HEK293 (cell line): ENCODE data around the gene LRRC23.
A peak's percentile ranks its signal among the peaks of the same experiment; 100 is the strongest.

Source experiments
- GFI1B ChIP-seq: fragments of 450-650 bp; formaldehyde crosslinking; IDR thresholded peaks from 2 replicates; pipeline ENCODE4 v1.5.1; 2016; ENCODE audit warnings: missing biosample characterization, missing genetic modification characterization
- KLF10 ChIP-seq: fragments of 450-650 bp; IDR thresholded peaks from 2 replicates; pipeline ENCODE4 v1.5.1; 2018; ENCODE audit warnings: missing biosample characterization, mild to moderate bottlenecking, missing genetic modification characterization
- KLF8 ChIP-seq: fragments of 450-650 bp; formaldehyde crosslinking; IDR thresholded peaks from 2 replicates; pipeline ENCODE4 v1.5.1; 2016; ENCODE audit warnings: missing biosample characterization, missing genetic modification characterization
- OVOL3 ChIP-seq: fragments of 450-650 bp; formaldehyde crosslinking; IDR thresholded peaks from 2 replicates; pipeline ENCODE4 v1.5.1; 2016; ENCODE audit warnings: missing biosample characterization, missing genetic modification characterization
- PRDM1 ChIP-seq: fragments of 450-650 bp; formaldehyde crosslinking; IDR thresholded peaks from 2 replicates; pipeline ENCODE4; 2016; ENCODE audit warnings: missing biosample characterization, missing genetic modification characterization
- PRDM2 ChIP-seq: fragments of 450-650 bp; formaldehyde crosslinking; IDR thresholded peaks from 2 replicates; pipeline ENCODE4 v1.5.1; 2016; ENCODE audit warnings: missing biosample characterization, missing genetic modification characterization, borderline replicate concordance
- PRDM6 ChIP-seq: fragments of 450-650 bp; formaldehyde crosslinking; IDR thresholded peaks from 2 replicates; pipeline ENCODE4 v1.5.1; 2017; ENCODE audit warnings: missing biosample characterization, missing genetic modification characterization
- SCRT1 ChIP-seq: fragments of 450-650 bp; formaldehyde crosslinking; IDR thresholded peaks from 2 replicates; pipeline ENCODE4 v1.5.1; 2016; ENCODE audit warnings: missing biosample characterization, missing genetic modification characterization, borderline replicate concordance
- TRIM28 ChIP-seq: IDR thresholded peaks from 2 replicates; pipeline ENCODE4 v1.6.1; 2011; ENCODE audit warnings: low read length, control low read depth, borderline replicate concordance
- ZBTB21 ChIP-seq: fragments of 450-650 bp; formaldehyde crosslinking; IDR thresholded peaks from 2 replicates; pipeline ENCODE4 v1.5.1; 2017; ENCODE audit warnings: missing biosample characterization, missing genetic modification characterization
- ZFP3 ChIP-seq: fragments of 450-650 bp; formaldehyde crosslinking; IDR thresholded peaks from 2 replicates; pipeline ENCODE4 v1.5.1; 2016; ENCODE audit warnings: low read depth, missing biosample characterization, missing genetic modification characterization
- ZIC2 ChIP-seq: fragments of 450-650 bp; formaldehyde crosslinking; IDR thresholded peaks from 2 replicates; pipeline ENCODE4 v1.5.1; 2016; ENCODE audit warnings: missing biosample characterization, missing genetic modification characterization
- ZNF10 ChIP-seq: fragments of 450-650 bp; formaldehyde crosslinking; IDR thresholded peaks from 2 replicates; pipeline ENCODE4 v1.5.1; 2017; ENCODE audit warnings: missing biosample characterization, missing genetic modification characterization
- ZNF121 ChIP-seq: fragments of 450-650 bp; formaldehyde crosslinking; IDR thresholded peaks from 2 replicates; pipeline ENCODE4 v1.5.1; 2016; ENCODE audit warnings: missing biosample characterization, missing genetic modification characterization
- ZNF148 ChIP-seq: fragments of 450-650 bp; formaldehyde crosslinking; IDR thresholded peaks from 2 replicates; pipeline ENCODE4 v1.5.0; 2017; ENCODE audit warnings: missing biosample characterization, missing genetic modification characterization, borderline replicate concordance
- ZNF24 ChIP-seq: fragments of 450-650 bp; formaldehyde crosslinking; IDR thresholded peaks from 2 replicates; pipeline ENCODE4 v1.5.1; 2016; ENCODE audit warnings: missing biosample characterization, missing genetic modification characterization
- ZNF335 ChIP-seq: fragments of 450-650 bp; formaldehyde crosslinking; conservative IDR thresholded peaks from 2 replicates; pipeline ENCODE4 v1.5.1; 2016; ENCODE audit warnings: missing biosample characterization, missing genetic modification characterization
- ZNF37A ChIP-seq: fragments of 450-650 bp; IDR thresholded peaks from 2 replicates; pipeline ENCODE4 v1.5.1; 2018; ENCODE audit warnings: missing biosample characterization, missing genetic modification characterization
- ZNF423 ChIP-seq: fragments of 450-650 bp; formaldehyde crosslinking; IDR thresholded peaks from 2 replicates; pipeline ENCODE4 v1.5.1; 2016; ENCODE audit warnings: missing biosample characterization, missing genetic modification characterization
- ZNF473 ChIP-seq: fragments of 450-650 bp; formaldehyde crosslinking; IDR thresholded peaks from 2 replicates; pipeline ENCODE4 v1.5.1; 2017; ENCODE audit warnings: missing biosample characterization, missing genetic modification characterization
- ZNF624 ChIP-seq: fragments of 450-650 bp; formaldehyde crosslinking; IDR thresholded peaks from 2 replicates; pipeline ENCODE4 v1.5.1; 2017; ENCODE audit warnings: missing biosample characterization, missing genetic modification characterization
- TF ChIP-seq, protein P1 (sequence below): fragments of 450-650 bp; formaldehyde crosslinking; IDR thresholded peaks from 2 replicates; pipeline ENCODE4 v1.5.1; 2016; ENCODE audit warnings: missing biosample characterization, missing genetic modification characterization
- TF ChIP-seq, protein P2 (sequence below): fragments of 450-650 bp; formaldehyde crosslinking; IDR thresholded peaks from 2 replicates; pipeline ENCODE4 v1.5.1; 2017; ENCODE audit warnings: missing biosample characterization, missing genetic modification characterization
- TF ChIP-seq, protein P3 (sequence below): fragments of 450-650 bp; formaldehyde crosslinking; IDR thresholded peaks from 2 replicates; pipeline ENCODE4 v1.5.1; 2016; ENCODE audit warnings: missing biosample characterization, missing genetic modification characterization

LRRC23 gene

GRCh38 chr12:6928703-6929407 is 24.2 kb downstream of the LRRC23 start (continued):
- no peak for TF ChIP-seq GFI1B
- no peak for TF ChIP-seq ZNF24 (tag by site-specific recombination)
- TF ChIP-seq ZNF148: no peak
- no peak for TF ChIP-seq ZNF37A (tag by site-specific recombination)
- TF ChIP-seq KLF10 (tag by site-specific recombination): no peak
- TF ChIP-seq SCRT1 (tag by site-specific recombination): no peak
- TF ChIP-seq ZNF10 (tag by site-specific recombination): no peak
- 0 out of 2 replicates have a peak, but pooled peaks have one; percentile 15 for TF ChIP-seq KLF8
- no peak for TF ChIP-seq ZIC2 (tag by site-specific recombination)
- no peak for TF ChIP-seq TRIM28
- TF ChIP-seq, protein P1, sequence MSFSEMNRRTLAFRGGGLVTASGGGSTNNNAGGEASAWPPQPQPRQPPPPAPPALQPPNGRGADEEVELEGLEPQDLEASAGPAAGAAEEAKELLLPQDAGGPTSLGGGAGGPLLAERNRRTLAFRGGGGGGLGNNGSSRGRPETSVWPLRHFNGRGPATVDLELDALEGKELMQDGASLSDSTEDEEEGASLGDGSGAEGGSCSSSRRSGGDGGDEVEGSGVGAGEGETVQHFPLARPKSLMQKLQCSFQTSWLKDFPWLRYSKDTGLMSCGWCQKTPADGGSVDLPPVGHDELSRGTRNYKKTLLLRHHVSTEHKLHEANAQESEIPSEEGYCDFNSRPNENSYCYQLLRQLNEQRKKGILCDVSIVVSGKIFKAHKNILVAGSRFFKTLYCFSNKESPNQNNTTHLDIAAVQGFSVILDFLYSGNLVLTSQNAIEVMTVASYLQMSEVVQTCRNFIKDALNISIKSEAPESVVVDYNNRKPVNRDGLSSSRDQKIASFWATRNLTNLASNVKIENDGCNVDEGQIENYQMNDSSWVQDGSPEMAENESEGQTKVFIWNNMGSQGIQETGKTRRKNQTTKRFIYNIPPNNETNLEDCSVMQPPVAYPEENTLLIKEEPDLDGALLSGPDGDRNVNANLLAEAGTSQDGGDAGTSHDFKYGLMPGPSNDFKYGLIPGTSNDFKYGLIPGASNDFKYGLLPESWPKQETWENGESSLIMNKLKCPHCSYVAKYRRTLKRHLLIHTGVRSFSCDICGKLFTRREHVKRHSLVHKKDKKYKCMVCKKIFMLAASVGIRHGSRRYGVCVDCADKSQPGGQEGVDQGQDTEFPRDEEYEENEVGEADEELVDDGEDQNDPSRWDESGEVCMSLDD (tag by site-specific recombination): peak; percentile 84; the same call in 1 of the 2 replicates
- TF ChIP-seq ZNF335 (tag by site-specific recombination): peak; percentile 52
- 0 out of 2 replicates have a peak, but pooled peaks have one; percentile 12 for TF ChIP-seq ZFP3 (tag by site-specific recombination)
- TF ChIP-seq PRDM1 (tag by site-specific recombination): no peak
- TF ChIP-seq, protein P2, sequence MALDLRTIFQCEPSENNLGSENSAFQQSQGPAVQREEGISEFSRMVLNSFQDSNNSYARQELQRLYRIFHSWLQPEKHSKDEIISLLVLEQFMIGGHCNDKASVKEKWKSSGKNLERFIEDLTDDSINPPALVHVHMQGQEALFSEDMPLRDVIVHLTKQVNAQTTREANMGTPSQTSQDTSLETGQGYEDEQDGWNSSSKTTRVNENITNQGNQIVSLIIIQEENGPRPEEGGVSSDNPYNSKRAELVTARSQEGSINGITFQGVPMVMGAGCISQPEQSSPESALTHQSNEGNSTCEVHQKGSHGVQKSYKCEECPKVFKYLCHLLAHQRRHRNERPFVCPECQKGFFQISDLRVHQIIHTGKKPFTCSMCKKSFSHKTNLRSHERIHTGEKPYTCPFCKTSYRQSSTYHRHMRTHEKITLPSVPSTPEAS: no peak
- no peak for TF ChIP-seq ZNF423 (tag by site-specific recombination)
- TF ChIP-seq ZBTB21 (tag by site-specific recombination): 0 out of 2 replicates have a peak, but pooled peaks have one; percentile 14
- TF ChIP-seq ZNF624 (tag by site-specific recombination): no peak
- no peak for TF ChIP-seq PRDM6
- TF ChIP-seq ZNF473: no peak
- no peak for TF ChIP-seq OVOL3 (tag by site-specific recombination)
- TF ChIP-seq PRDM2 (tag by site-specific recombination): no peak
- TF ChIP-seq ZNF121: no peak
- TF ChIP-seq, protein P3, sequence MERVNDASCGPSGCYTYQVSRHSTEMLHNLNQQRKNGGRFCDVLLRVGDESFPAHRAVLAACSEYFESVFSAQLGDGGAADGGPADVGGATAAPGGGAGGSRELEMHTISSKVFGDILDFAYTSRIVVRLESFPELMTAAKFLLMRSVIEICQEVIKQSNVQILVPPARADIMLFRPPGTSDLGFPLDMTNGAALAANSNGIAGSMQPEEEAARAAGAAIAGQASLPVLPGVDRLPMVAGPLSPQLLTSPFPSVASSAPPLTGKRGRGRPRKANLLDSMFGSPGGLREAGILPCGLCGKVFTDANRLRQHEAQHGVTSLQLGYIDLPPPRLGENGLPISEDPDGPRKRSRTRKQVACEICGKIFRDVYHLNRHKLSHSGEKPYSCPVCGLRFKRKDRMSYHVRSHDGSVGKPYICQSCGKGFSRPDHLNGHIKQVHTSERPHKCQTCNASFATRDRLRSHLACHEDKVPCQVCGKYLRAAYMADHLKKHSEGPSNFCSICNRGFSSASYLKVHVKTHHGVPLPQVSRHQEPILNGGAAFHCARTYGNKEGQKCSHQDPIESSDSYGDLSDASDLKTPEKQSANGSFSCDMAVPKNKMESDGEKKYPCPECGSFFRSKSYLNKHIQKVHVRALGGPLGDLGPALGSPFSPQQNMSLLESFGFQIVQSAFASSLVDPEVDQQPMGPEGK (tag by site-specific recombination): 0 out of 2 replicates have a peak, but pooled peaks have one; percentile 80
